Mucosa of rectum (tissue), 2 donors: ENCODE measurements around the gene VAT1.
"Not testable (repeated sequence)": the region's sequence is repeated elsewhere in the genome, so short reads cannot be mapped to it uniquely, and the experiment has no call there.

Experiments
- H3K27ac ChIP-seq, 2 donors: one replicate each; pipeline ENCODE4 v1.7.0; 2013; ENCODE audit warnings: inconsistent platforms in 2 of 2, low read depth in 2 of 2, low read length in 2 of 2
- H3K27me3 ChIP-seq, 2 donors: one replicate each; pipeline ENCODE4 v1.7.0; 2013; ENCODE audit warnings: low read length in 2 of 2; ENCODE audit not compliant: control insufficient read depth in 2 of 2, insufficient read depth in 2 of 2
- H3K36me3 ChIP-seq, 2 donors: one replicate each; pipeline ENCODE4 v1.7.0; 2013; ENCODE audit warnings: low read length in 2 of 2; ENCODE audit not compliant: control insufficient read depth in 2 of 2, insufficient read depth in 2 of 2
- H3K4me1 ChIP-seq, 2 donors: one replicate each; pipeline ENCODE4 v1.7.0; 2013; ENCODE audit warnings: low read length in 2 of 2, mild to moderate bottlenecking in 1 of 2; ENCODE audit not compliant: control insufficient read depth in 2 of 2, insufficient read depth in 2 of 2
- H3K4me3 ChIP-seq, 2 donors: one replicate each; pipeline ENCODE4 v1.7.0; 2013; ENCODE audit warnings: low read length in 2 of 2
- H3K9ac ChIP-seq, 2 donors: one replicate each; pipeline ENCODE4 v1.7.0; 2013; ENCODE audit warnings: low read length in 2 of 2, low read depth in 1 of 2, mild to moderate bottlenecking in 1 of 2
- H3K9me3 ChIP-seq, 2 donors: one replicate each; pipeline ENCODE4 v1.7.0; 2013; ENCODE audit warnings: low read length in 2 of 2; ENCODE audit not compliant: control insufficient read depth in 2 of 2
- donor health status: healthy.
- donor health status: Normal muscosa, but diverticular disease.

The VAT1 gene

DNA sequence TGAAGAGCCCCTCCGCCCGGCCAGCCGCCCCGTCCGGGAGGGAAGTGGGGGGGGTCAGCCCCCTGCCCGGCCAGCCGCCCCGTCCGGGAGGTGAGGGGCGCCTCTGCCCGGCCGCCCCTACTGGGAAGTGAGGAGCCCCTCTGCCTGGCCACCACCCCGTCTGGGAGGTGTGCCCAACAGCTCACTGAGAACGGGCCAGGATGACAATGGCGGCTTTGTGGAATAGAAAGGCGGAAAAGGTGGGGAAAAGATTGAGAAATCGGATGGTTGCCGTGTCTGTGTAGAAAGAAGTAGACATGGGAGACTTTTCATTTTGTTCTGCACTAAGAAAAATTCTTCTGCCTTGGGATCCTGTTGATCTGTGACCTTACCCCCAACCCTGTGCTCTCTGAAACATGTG lies 48.9 kb downstream of the VAT1 start:
- H3K27me3 ChIP-seq, H3K36me3 ChIP-seq, H3K27ac ChIP-seq, H3K9ac ChIP-seq, H3K4me1 ChIP-seq, H3K4me3 ChIP-seq, H3K9me3 ChIP-seq: not testable (repeated sequence)

DNA sequence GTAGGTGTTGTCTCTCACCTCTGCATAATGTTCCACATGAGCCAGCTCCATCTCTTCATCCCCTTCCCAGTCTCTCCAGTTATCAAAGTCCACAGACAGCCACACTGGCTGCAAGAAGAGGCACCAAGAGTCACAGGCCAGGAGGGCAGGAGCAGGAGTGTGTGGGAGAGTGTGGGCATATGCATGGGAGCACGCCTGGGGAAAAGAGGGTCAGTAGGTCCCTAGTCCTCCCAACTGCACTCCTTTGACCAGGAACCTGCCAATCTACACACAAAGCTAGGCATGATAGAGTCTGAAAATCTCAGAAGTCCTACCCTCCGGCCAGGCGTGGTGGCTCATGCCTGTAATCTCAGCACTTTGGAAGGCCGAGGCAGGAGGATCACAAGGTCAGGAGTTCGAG lies 50.6 kb downstream of the VAT1 start:
- no peaks in the 10 kb centered on the region for H3K27me3 ChIP-seq
- no peak overlapping the region for H3K27ac ChIP-seq
- H3K36me3 ChIP-seq, result no peaks in the 10 kb centered on the region
- H3K9me3 ChIP-seq, result no peaks in the 10 kb centered on the region
- H3K9ac ChIP-seq, result no peak overlapping the region
- H3K4me1 ChIP-seq, result no peaks in the 10 kb centered on the region
- H3K4me3 ChIP-seq, result no peak overlapping the region

DNA sequence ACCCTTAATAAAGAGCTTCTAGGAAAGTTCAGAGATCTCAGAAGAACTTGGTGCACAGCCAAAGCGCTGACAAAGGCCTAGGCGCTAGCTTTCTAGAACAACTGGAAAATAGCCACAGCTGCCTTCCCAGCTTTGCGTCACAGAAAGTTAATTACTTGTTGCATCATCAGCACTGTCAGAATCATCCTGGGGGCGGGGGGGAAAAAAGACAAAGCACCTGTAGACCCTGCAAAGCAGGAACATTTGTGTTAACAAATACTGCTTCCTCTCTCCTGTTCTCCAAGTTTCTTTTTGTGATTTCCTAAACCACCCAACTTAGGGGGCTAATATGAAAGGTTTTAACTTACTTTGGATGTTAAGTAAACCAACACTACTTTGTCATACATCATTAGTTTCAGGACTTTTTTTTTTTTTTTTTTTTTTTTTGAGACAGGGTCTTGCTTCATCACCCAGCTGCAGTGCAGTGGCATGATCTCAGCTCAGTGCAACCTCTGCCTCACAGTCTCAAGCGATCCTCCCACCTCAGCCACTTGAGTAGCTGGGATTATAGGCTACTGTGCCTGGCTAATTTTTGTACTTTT lies 53.1 kb downstream of the VAT1 start:
- no peak overlapping the region for H3K4me3 ChIP-seq
- H3K9me3 ChIP-seq, result no peaks in the 10 kb centered on the region
- H3K27me3 ChIP-seq, result no peaks in the 10 kb centered on the region
- H3K36me3 ChIP-seq, result peaks cover 0 to 1% of the 10 kb centered on the region in 2 donors
- H3K27ac ChIP-seq, result no peak overlapping the region
- no peaks in the 10 kb centered on the region for H3K4me1 ChIP-seq
- H3K9ac ChIP-seq, result no peak overlapping the region

DNA sequence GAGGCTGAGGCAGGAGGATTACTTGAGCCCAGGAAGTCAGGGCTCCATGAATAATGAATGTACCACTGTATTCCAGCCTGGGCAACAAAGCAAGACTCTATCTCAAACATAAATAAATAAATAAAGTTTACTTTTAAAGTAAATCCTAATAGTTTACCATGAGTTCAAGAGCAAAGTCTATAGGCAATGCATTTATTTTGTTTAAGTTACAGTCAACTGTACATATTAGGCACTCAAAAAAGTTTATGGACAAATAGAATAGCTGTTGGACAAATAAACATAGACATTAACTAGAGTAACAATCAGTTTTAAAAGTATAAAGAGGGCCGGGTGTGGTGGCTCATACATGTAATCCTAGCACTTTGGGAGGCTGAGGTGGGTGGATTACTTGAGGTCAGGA lies 54.3 kb downstream of the VAT1 start:
- no peaks in the 10 kb centered on the region for H3K27me3 ChIP-seq
- peaks cover 0 to 2% of the 10 kb centered on the region in 2 donors for H3K36me3 ChIP-seq

More for the DNA sequence above, 54.3 kb downstream of the VAT1 start:
- Histone ChIP-seq H3K4me1 (peaks cover 5 to 6% of the 10 kb centered on the region in 2 donors), H3K4me3 (no peak overlapping the region), H3K9me3 (no peaks in the 10 kb centered on the region), H3K9ac (no peak overlapping the region), H3K27ac (no peak overlapping the region)
